ENCODE measurements around the gene LTB.

The LTB gene

DNA sequence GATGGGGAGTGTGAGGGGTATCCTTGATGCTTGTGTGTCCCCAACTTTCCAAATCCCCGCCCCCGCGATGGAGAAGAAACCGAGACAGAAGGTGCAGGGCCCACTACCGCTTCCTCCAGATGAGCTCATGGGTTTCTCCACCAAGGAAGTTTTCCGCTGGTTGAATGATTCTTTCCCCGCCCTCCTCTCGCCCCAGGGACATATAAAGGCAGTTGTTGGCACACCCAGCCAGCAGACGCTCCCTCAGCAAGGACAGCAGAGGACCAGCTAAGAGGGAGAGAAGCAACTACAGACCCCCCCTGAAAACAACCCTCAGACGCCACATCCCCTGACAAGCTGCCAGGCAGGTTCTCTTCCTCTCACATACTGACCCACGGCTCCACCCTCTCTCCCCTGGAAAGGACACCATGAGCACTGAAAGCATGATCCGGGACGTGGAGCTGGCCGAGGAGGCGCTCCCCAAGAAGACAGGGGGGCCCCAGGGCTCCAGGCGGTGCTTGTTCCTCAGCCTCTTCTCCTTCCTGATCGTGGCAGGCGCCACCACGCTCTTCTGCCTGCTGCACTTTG lies 6.8 kb downstream of the LTB start, which contains the start of gene TNF:
Gene TNF, plus strand, starts transcription at position 231 of the 567 bp plus-strand sequence. Its CDS starts 177 bp downstream, at position 408.
- DNase-seq, result no peak

DNA sequence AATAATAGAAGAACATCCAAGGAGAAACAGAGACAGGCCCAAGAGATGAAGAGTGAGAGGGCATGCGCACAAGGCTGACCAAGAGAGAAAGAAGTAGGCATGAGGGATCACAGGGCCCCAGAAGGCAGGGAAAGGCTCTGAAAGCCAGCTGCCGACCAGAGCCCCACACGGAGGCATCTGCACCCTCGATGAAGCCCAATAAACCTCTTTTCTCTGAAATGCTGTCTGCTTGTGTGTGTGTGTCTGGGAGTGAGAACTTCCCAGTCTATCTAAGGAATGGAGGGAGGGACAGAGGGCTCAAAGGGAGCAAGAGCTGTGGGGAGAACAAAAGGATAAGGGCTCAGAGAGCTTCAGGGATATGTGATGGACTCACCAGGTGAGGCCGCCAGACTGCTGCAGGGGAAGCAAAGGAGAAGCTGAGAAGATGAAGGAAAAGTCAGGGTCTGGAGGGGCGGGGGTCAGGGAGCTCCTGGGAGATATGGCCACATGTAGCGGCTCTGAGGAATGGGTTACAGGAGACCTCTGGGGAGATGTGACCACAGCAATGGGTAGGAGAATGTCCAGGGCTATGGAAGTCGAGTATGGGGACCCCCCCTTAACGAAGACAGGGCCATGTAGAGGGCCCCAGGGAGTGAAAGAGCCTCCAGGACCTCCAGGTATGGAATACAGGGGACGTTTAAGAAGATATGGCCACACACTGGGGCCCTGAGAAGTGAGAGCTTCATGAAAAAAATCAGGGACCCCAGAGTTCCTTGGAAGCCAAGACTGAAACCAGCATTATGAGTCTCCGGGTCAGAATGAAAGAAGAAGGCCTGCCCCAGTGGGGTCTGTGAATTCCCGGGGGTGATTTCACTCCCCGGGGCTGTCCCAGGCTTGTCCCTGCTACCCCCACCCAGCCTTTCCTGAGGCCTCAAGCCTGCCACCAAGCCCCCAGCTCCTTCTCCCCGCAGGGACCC lies 7.8 kb downstream of the LTB start:
- no peak for DNase-seq

DNA sequence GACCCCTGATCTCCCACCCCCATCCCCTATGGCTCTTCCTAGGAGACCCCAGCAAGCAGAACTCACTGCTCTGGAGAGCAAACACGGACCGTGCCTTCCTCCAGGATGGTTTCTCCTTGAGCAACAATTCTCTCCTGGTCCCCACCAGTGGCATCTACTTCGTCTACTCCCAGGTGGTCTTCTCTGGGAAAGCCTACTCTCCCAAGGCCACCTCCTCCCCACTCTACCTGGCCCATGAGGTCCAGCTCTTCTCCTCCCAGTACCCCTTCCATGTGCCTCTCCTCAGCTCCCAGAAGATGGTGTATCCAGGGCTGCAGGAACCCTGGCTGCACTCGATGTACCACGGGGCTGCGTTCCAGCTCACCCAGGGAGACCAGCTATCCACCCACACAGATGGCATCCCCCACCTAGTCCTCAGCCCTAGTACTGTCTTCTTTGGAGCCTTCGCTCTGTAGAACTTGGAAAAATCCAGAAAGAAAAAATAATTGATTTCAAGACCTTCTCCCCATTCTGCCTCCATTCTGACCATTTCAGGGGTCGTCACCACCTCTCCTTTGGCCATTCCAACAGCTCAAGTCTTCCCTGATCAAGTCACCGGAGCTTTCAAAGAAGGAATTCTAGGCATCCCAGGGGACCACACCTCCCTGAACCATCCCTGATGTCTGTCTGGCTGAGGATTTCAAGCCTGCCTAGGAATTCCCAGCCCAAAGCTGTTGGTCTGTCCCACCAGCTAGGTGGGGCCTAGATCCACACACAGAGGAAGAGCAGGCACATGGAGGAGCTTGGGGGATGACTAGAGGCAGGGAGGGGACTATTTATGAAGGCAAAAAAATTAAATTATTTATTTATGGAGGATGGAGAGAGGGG lies 8.8 kb downstream of the LTB start:
- no peak for DNase-seq

DNA sequence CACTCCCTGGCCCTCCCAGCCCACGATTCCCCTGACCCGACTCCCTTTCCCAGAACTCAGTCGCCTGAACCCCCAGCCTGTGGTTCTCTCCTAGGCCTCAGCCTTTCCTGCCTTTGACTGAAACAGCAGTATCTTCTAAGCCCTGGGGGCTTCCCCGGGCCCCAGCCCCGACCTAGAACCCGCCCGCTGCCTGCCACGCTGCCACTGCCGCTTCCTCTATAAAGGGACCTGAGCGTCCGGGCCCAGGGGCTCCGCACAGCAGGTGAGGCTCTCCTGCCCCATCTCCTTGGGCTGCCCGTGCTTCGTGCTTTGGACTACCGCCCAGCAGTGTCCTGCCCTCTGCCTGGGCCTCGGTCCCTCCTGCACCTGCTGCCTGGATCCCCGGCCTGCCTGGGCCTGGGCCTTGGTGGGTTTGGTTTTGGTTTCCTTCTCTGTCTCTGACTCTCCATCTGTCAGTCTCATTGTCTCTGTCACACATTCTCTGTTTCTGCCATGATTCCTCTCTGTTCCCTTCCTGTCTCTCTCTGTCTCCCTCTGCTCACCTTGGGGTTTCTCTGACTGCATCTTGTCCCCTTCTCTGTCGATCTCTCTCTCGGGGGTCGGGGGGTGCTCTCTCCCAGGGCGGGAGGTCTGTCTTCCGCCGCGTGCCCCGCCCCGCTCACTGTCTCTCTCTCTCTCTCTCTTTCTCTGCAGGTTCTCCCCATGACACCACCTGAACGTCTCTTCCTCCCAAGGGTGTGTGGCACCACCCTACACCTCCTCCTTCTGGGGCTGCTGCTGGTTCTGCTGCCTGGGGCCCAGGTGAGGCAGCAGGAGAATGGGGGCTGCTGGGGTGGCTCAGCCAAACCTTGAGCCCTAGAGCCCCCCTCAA lies 9.9 kb downstream of the LTB start, which contains the start of gene LTA:
Gene LTA, plus strand, starts transcription at position 249 of the 871 bp plus-strand sequence. Its CDS starts 454 bp downstream, at position 703.
- no peak for DNase-seq

DNA sequence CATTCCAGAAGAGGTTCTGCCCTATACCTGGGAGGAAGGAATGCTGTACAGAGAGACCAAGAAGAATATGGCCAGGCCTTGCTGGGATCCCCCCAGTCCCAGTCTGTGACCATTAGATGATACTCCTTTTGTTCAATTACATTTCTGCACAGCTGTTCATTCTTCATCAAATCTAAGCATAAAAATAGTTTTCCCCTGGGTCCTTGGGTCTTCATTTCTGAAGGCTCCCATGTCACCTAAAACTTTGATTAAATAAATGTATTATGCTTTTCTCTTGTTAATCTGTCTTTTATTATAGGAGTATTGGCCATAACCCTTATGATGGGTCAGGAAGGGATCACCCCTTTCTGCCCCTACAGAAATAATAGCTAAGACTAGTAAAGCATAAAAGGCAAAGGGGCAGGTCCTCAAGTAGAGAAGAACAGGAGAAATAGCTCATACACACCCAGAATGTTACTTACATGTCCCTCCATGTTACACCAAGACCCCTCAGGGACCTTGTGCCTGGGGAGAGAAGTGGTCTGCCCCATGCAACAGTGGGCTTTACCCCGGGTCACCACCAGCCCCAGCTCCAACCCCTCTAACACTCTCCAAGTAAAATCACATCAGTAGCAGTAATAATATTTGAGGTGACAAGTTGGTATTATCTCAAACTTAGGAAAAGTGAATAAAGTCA lies 12.2 kb downstream of the LTB start:
- no peak for DNase-seq

DNA sequence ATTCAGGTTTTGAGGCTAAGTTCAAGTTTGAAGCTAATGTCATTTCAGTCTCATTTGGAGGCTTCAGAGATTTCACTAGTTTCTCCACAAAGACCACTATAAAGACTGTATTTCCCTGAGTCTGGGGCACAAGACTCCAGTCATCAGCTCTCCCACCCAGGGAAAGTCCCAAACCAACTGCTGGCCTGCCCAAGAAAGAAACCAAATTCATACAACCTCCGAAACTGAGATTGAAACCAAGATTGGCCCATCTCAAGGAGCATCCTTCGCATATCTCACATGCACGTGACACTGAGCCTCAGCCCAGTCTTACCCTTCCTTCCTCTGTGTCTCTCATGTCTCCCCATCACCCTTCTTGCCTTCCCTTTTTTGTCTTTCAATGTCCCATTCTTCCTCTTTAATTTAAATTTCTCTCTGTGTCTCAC lies 13.7 kb downstream of the LTB start:
- no peak for DNase-seq

DNA sequence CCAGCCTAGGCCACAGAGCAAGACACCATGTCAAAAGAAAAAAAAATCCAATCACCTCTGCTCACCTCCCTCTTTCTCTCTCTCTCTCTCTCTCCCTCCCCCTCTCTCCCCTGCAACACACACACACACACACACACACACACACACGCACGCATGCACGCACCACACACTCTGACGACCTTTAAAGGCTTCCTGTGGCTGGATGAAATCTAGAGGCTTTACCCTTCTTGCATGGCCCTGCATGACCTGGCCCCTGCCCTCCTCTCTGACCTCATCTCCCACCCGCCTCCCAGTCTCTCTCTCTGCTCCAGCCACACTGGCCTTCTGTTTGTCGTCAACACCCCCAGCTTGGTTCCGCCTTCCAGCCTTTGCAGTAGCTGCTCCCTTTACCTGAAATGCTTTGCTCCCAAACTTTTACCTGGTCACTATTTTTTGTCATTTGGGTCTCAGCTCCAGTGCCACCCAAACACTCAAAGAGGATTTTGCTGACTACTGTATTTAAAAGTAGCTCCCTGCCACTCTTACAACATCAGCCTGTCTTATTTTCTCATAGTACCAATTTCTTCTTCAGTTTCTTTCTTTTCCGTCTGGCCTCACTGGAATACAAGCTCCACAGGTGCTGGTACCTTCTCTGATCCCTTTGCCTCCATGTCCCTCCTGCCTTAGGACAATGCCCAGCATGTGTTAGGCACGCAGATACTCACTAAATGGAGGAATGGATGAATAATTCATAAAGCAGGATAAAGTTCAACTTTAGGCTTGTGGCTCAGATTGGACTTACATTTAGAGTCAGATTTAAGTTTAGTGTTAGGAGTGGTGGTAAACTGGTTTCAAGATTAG lies 14.5 kb downstream of the LTB start:
- DNase-seq, result no peak

DNA sequence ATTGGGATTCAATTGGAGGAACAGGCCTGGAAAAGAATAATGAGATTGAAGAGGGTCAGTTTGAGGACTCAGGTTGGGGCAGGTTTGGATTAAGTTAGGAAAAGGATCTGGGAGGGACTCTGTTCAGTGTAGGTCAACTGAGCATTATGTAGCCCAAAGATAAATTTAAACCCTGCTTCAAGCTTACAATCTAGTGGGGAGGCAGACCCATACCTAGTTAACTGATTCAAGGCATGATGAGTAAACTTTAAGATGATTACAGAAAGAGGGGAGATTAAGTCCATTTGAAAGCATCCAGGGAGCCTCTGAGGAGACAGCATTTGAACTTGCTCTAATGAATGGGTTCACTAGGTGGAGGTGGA lies 21.5 kb downstream of the LTB start:
- DNase-seq, result no peak

DNA sequence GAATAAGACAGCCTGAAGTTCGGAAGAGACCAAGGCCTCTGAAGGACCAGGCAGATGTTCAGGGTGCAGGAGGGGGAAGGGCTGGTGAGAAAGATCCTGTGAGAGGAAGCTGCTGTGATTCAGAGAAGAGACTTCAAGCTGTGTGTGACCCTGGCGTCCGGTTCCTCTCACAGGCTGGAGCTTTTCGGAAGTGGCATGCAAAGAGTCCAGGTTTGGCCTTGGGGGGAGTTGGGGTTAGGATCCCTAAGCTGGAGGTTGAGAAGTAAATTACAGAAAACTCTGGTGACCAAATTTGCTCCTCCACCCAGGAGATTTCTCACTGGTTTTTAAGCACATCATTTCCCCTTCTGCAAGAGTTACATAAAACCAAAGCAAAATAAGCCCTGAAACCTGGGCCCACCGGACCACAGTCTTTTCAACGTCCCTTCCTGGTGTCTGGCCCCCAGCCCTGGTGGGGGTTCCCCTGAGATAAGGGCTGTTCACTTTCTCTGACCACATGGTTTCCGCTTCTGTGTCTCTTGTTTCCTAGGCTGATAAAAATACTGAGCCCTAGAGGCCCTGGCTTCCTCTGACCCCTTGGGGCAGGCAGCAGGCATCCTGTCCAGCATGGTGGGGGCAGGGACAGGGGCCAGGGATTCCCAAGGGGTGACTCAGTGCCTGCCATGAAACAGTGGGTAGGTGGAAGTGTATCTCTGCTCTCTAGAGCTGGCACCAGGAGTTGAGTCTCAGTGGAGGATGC lies 22.1 kb downstream of the LTB start:
- DNase-seq, result no peak

DNA sequence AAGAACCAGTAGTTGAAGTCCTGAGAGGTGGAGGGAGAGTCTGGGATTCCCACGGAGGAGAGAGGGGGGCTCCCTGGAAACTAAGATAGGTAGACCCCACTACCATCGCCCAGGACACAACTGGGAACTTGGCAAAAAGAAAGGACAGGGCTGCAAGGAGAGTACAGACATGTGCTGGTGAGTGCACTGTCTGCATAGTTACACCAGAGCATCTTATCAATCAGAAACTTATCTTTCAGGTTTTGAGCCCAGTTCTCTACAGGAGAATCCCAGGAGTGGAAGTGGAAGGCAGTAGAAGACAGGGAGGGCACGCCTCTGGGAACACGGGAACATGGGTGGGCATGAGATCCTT lies 22.6 kb downstream of the LTB start:
- no peak for DNase-seq

DNA sequence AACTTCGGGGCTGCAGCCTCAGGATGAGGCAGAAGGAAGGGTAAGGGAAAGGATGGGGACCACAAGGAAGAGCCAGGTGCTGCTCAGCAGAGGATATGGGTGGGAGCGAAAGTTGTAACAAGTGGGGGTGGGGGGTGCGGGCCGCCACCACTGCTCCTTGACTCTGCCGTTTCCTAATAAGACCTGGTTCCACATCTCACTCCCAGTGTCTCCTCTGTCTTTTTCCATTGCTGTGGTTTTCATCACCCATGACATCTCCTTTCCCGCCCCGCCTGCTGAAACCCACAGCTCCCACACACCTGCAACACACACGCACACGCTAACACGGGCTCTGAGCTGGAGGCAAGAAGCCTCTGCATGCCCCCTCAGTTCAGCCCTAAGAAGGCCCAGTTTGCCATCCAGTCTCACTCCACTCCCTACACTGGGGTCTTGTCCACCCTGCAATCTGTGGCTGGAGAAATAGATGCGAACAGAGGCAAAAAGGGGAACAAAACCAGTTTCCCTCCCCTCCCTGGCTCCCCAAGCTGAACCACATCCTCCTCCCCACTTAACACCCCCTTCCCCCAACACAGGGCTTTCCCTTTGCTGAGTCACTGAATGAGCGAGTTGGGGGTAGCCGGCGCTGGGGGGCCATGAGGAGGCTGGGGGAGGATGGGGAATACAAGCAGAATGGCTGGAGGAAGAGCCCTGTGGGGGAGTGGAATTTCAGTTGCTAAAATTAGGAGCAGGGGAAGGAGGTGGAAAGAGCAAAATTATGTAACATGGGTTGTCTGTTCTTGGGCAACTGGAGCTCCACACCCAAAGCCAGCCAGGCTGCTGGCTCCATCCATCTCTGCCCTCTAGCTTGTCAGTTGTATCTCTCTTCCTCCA lies 23.4 kb downstream of the LTB start:
- DNase-seq, result no peak

DNA sequence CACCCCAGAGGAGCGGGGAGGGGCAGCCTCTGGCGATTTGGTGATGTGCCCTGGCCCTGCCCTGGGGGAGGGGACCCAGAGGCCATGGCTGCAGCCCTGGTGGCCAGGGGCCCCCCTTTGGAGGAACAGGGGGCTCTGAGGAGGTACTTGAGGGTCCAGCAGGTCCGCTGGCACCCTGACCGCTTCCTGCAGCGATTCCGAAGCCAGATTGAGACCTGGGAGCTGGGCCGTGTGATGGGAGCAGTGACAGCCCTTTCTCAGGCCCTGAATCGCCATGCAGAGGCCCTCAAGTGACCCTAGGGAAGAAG lies 24.0 kb downstream of the LTB start:
- no peak for DNase-seq

DNA sequence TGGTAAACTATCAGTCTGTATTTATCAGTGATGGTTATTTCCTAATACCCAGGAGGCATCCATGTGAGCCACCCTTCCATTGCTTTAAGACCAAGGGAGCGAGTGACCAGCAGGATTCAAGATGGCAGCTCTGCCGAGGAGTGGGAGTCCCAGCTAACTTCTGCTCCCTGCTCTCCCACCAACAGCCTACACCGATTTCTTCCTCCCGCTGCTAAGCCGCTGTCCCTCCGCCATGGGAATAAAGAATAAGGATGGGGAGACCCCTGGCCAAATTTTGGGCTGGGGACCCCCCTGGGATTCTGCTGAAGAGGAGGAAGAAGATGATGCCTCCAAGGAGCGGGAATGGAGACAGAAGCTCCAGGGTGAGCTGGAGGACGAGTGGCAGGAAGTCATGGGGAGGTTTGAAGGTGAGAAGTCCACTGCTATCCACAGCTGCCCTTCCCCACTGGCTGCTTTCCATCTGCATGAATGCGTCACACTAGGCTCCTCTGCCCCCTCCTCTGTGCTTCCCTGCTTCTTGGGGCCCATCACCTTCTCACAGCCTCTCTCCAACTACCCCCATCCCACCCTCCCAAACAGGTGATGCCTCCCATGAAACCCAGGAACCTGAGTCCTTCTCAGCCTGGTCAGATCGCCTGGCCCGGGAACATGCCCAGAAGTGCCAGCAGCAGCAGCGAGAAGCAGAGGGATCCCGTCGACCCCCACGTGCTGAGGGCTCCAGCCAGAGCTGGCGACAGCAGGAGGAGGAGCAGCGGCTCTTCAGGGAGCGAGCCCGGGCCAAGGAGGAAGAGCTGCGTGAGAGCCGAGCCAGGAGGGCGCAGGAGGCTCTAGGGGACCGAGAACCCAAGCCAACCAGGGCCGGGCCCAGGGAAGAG lies 24.5 kb downstream of the LTB start:
- DNase-seq, result no peak

DNA sequence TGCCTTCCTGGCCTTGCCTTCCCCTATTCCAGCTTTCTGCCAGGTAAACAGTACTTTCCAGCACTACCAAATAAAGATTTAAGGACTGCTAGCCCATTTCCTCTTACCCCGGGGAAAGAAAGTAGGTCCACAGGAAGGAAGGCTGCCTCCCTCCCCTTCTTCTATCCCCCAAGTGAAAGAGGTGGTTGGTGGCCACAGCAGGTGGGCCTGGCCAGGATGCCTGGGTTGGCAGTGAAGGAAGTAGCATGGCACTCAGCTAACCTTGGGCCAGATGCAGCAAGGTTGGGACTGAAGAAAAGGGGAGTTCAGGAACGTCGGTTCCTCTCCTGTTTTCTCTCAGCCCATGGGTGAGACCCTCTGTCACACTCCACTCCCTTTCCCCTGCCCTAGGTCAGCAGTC lies 25.9 kb downstream of the LTB start:
- no peak for DNase-seq

DNA sequence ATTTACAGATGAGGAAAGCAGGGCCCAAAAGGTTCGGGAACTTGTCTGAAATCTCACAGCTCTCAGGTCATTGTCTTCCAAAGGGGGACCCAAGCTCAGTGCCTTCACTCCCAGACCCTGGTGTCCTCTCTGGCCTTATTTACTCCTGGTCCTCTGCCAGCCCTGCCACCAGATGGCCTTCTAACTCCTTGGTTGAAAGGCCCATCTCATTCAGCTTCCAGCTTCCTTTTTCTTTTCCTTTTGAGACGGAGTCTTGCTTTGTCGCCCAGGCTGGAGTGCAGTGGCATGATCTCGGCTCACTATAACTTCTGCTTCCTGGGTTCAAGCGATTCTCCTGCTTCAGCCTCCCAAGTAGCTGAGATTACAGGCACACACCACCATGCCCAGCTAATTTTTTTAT lies 30.9 kb downstream of the LTB start:
- peak; percentile 7 for DNase-seq

DNA sequence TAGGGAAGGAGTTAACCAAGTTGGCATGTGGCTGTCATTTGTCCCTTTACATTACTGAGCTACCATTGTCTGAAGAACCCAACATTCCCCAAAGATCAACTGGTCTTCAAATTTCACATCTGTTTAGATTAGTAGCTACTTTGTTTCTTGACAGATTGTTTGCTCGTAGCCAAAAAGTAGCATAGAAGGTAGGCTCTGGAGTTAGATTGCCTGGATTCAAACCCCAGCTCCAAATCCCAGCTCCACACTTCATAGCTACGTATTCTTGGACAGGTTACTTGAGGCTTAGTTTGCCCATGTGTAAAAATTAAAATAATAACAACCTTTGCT lies 33.7 kb downstream of the LTB start:
- no peak for DNase-seq

DNA sequence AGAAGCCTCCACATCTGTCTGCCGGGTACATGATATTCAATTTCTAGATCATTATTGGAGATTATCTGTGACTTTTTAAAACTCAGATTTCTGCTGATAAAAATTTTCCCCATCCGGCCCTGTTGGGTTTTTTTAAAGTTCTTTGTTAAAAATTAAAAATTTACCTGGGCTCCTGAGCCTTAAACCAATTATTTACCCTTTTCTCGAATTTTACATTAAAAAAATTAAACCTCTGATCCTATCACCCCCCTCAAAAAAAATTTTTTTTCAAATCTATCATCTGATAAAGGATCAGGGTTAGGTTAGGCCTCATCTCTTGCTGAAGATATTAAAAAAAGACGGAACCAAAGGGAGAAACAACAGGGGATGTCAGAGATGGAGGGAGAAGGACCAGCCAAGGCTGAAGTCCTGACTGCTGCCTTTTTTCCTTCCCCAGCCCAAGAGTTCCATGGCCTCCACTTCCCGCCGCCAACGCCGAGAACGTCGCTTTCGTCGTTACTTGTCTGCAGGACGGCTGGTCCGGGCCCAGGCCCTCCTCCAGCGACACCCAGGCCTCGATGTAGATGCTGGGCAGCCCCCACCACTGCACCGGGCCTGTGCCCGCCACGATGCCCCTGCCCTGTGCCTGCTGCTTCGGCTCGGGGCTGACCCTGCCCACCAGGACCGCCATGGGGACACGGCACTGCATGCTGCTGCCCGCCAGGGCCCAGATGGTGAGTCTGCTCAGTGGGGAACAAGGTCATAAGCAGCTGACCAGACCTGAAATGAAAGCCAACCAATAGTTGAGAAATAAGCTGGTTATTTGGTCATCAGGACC lies 34.3 kb downstream of the LTB start:
- no peak for DNase-seq

Measured in COR-L47 (cell line).